AG04450 (cell line): ENCODE data around the gene THEM5. TPM values are rescaled to one million over a fixed set of nuclear protein-coding genes. Genes with fewer than 3 reads are reported as not detected.

ENCODE experiments used
- CTCF ChIA-PET: fragments of 300-600, 350-600 bp; formaldehyde crosslinking; extraction: SDS; loops from one replicate; lab custom pipeline; 2022; ENCODE audit warnings: antibody characterized with exemption, inconsistent platforms; lab: Charles Lee
- POLR2A ChIA-PET: fragments of 350-600 bp; formaldehyde crosslinking; extraction: SDS; loops from one replicate; lab custom pipeline; 2021; ENCODE audit warnings: antibody characterized with exemption, inconsistent platforms; lab: Yijun Ruan, JAX
- DNase-seq: peaks from one replicate; pipeline ENCODE4 v3.0.0-alpha.2; 2011; ENCODE audit warnings: low read depth, low spot score
- H3K27ac ChIP-seq: one replicate; pipeline ENCODE4 v1.5.1; 2012; ENCODE audit warnings: low read depth, low read length, control low read depth
- H3K27me3 ChIP-seq: one replicate; pipeline ENCODE4 v1.6.0; 2012; ENCODE audit warnings: low read length; ENCODE audit not compliant: control insufficient read depth, insufficient read depth
- H3K4me3 ChIP-seq: 2 replicates; pipeline ENCODE4 v1.5.1; 2011; ENCODE audit warnings: mild to moderate bottlenecking, low read depth, low read length, control low read depth
- H3K9me3 ChIP-seq: 2 replicates; pipeline ENCODE4 v1.5.1; 2012; ENCODE audit warnings: low read length; ENCODE audit not compliant: control insufficient read depth, insufficient read depth
- polyA plus RNA-seq: library from polyadenylated mRNA; depleted of rRNA; stranded (reverse); fragments of >200 nt; gene quantifications from 2 replicates; pipeline ENCODE4 v1.2.3, GENCODE V29; 2011
- TF ChIP-seq, protein P1 (sequence below): IDR thresholded peaks from 2 replicates; pipeline ENCODE4 v1.5.1; 2011; ENCODE audit warnings: low read depth, low read length, control low read depth, inconsistent platforms

THEM5 gene
- polyA plus RNA-seq, 1 experiment, result not detected

DNA sequence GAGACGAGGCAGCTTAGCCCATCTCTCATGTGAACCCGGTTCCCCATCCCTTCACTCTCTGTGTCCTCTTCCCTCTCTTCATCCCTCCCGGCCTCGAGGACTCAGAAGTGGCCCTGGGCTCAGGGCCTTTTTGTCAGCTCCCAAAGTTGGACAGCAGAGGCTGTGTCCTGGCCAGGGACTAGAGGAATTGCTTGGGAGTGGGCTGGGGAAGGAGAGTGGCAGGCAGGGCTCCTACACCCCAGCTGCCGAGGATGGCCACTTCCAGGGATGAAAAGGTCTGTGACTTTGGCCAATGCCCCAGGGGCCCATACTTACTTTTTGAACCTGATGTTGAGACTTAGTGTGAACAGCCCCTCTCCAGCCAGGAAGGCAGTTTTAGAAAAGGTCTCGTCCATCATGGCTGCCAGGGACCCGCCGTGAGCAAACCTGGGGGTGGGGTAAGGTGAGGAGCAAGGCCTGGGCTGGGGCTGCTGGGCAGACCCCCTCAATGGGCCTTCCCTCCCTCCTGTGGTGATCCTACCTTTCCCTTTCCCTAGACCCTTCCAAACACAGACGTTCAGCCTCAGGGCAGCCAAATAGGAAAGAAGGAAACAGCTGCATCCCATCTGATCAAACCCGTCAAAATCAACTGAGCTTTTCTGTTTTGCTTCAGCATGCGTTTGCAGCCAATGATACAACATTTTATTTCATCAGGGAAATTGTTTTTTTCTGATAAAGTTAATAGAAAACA is 5.5 kb downstream of the THEM5 start:
- CTCF ChIA-PET, result interaction anchor here (1.6 kb wide), 1 partner anchor 10 kb away, joined by 4 read pairs; no protein-coding TSS in a partner anchor
- no peak overlapping the region for H3K27ac ChIP-seq
- H3K9me3 ChIP-seq, result no peaks in the 10 kb centered on the region
- POLR2A ChIA-PET, result no interaction called here
- peaks cover 61% of the 10 kb centered on the region for H3K27me3 ChIP-seq
- no peak overlapping the region for H3K4me3 ChIP-seq
- DNase-seq, result no peak
- TF ChIP-seq, protein P1, sequence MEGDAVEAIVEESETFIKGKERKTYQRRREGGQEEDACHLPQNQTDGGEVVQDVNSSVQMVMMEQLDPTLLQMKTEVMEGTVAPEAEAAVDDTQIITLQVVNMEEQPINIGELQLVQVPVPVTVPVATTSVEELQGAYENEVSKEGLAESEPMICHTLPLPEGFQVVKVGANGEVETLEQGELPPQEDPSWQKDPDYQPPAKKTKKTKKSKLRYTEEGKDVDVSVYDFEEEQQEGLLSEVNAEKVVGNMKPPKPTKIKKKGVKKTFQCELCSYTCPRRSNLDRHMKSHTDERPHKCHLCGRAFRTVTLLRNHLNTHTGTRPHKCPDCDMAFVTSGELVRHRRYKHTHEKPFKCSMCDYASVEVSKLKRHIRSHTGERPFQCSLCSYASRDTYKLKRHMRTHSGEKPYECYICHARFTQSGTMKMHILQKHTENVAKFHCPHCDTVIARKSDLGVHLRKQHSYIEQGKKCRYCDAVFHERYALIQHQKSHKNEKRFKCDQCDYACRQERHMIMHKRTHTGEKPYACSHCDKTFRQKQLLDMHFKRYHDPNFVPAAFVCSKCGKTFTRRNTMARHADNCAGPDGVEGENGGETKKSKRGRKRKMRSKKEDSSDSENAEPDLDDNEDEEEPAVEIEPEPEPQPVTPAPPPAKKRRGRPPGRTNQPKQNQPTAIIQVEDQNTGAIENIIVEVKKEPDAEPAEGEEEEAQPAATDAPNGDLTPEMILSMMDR, result no peak

DNA sequence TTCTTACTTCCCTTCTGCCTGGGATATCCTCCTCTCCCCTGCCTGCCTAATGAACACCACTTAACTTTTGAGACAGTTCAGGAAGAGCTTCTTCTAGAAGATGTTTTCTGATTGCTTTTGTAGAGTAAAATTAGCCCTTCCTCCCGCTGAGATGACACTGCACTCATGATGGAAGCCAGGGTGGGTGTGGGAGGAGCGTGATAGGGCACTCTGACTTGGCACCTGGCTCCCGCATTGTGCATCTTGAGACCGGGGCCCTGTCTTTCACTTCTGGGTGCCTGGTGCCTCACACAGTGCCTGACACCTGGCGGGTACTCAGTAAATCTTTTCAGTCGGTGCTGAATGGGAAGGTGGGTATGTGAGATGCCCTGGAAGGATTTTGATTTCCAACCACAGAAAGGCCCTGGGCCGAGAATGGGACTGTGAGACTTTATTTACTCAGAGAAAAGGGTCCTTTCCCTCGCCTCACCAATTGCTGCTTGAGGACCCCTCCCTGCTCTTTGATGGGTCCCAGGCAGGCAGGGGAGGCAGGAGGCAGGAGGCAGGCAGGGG is 6.8 kb downstream of the THEM5 start:
- Histone ChIP-seq H3K9me3 (no peaks in the 10 kb centered on the region), H3K4me3 (no peak overlapping the region), H3K27ac (no peak overlapping the region), H3K27me3 (peaks cover 50% of the 10 kb centered on the region)
- CTCF ChIA-PET, result interaction anchor here (0.8 to 1.2 kb wide), 5 partner anchors 11 to 73 kb away, joined by 3 to 5 read pairs (median 4); no protein-coding TSS in a partner anchor
- POLR2A ChIA-PET, result no interaction called here
- no peak for DNase-seq
- TF ChIP-seq, protein P1, result no peak

DNA sequence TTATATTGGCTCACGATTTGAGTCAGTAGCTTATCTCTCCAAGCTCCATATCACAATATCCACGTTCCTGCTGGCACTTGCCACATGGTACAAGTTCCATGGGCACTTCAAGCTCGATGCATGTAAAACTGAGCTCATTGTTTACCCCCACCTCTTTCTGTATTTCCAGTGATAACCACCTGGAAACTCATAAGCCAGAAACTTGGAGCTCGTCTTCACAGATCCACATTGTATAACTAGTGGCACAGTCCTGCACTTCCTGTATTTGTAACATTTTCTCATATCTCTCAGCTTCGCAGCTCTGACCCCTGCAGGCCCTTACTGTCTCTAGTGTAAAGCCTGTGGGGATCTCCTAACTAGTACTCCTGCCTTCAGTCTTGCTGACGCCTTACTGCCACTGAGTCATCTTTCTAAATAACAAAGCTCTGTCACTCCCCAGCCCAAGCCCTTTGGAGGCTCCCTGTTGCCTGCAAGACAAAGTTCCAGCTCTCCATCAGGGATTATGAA is 7.4 kb downstream of the THEM5 start:
- Histone ChIP-seq H3K4me3 (no peak overlapping the region), H3K9me3 (no peaks in the 10 kb centered on the region), H3K27me3 (peaks cover 46% of the 10 kb centered on the region), H3K27ac (no peak overlapping the region)
- DNase-seq, result no peak
- ChIA-PET POLR2A (no interaction called here), CTCF (interaction anchor here (0.8 to 1.2 kb wide), 5 partner anchors 10 to 73 kb away, joined by 3 to 5 read pairs (median 4); no protein-coding TSS in a partner anchor)
- TF ChIP-seq, protein P1, result peak; percentile 18; the same call in 1 of the 2 replicates

DNA sequence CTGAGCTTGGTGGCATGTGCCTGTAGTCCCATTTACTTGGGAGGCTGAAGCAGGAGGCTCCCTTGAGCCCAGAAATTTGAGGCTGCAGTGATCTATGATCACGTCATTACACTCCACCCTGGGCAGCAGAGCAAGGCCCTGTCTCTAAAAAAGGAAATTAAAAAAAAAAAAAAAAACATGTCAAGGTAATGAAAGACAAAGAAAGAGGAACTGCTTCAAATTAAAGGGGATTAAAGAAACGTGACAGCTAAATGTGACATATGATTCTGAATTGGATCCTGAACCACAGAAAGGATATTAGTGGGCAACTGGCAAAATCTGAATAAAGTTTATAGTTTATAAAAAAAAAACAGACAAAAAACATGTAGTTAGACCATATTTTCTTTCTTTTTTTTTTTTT is 10.1 kb downstream of the THEM5 start:
- POLR2A ChIA-PET, result no interaction called here
- no peak for DNase-seq
- CTCF ChIA-PET, result no interaction called here
- no peak overlapping the region for H3K4me3 ChIP-seq
- peaks cover 45% of the 10 kb centered on the region for H3K27me3 ChIP-seq
- H3K9me3 ChIP-seq, result peaks cover 7% of the 10 kb centered on the region; the same call in 1 of the 2 replicates
- TF ChIP-seq, protein P1, result no peak
- H3K27ac ChIP-seq, result no peak overlapping the region

DNA sequence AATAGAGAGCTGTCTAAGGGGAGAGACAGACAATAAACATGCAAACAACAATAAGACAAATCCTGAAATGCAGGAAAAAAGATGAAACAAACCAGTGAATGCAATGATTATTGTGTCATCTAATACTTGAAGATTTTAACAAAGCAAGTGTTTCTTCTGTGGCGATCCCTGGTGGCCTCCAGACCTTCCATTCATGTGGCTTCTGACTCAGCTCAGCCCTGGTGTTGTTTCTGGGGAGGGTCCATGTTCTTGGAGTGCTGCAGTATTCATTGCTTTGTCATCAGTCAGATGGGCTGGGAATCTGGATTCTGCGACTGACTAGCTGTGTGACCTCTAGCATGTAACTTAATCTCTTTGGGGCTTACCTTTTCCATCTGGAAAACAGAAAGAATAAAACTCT is 12.4 kb downstream of the THEM5 start:
- POLR2A ChIA-PET, result no interaction called here
- CTCF ChIA-PET, result no interaction called here
- no peak overlapping the region for H3K4me3 ChIP-seq
- peaks cover 52% of the 10 kb centered on the region for H3K27me3 ChIP-seq
- H3K27ac ChIP-seq, result no peak overlapping the region
- DNase-seq, result no peak
- H3K9me3 ChIP-seq, result peaks cover 7% of the 10 kb centered on the region; the same call in 1 of the 2 replicates
- TF ChIP-seq, protein P1, result no peak
